SK-N-SH (cell line): ENCODE results near the gene STRADB. TPM values are rescaled to one million over a fixed set of nuclear protein-coding genes. Genes with fewer than 3 reads are reported as not detected.

Experiments
- CTCF ChIA-PET: fragments of 300-600, 350-600 bp; formaldehyde crosslinking; extraction: SDS; loops from one replicate; lab custom pipeline; 2021; lab: Yijun Ruan, JAX
- POLR2A ChIA-PET: fragments of 350-600 bp; sonication (Branson Sonifier 250); formaldehyde crosslinking; extraction: SDS; loops from one replicate; lab custom pipeline; 2020; ENCODE audit warnings: antibody characterized with exemption, inconsistent platforms; lab: Yijun Ruan, JAX
- DNase-seq: peaks from one replicate; pipeline ENCODE4 v3.0.0; 2012
- H2AFZ ChIP-seq: fragments of 200-600 bp; sonication (generic); 2 replicates; pipeline ENCODE4 v1.8.1; 2016; ENCODE audit warnings: antibody characterized with exemption, mild to moderate bottlenecking, low read depth
- H3F3A ChIP-seq: fragments of 200-600 bp; sonication (generic); replicated peaks from 2 replicates; pipeline ENCODE3; 2016; ENCODE audit warnings: antibody characterized with exemption, mild to moderate bottlenecking; ENCODE audit not compliant: insufficient read depth
- H3K27ac ChIP-seq, 2 experiments: fragments of 200-500 bp in 1 of 2; fragments of 200-600 bp in 1 of 2; sonication (Bioruptor generic) in 1 of 2; sonication (generic), shearing (Covaris generic) in 1 of 2; 2 replicates each; pipeline versions ENCODE4 v1.5.1 to v1.6.1; 2014 to 2016; ENCODE audit warnings: low read depth in 2 of 2, inconsistent platforms in 1 of 2, low read length in 1 of 2, mild to moderate bottlenecking in 1 of 2, mixed read lengths in 1 of 2
- H3K27me3 ChIP-seq: fragments of 200-600 bp; sonication (generic), shearing (Covaris generic); 2 replicates; pipeline ENCODE4 v1.6.1; 2016; ENCODE audit warnings: mixed run types; ENCODE audit not compliant: insufficient read depth
- H3K36me3 ChIP-seq, 2 experiments: fragments of 200-500 bp in 1 of 2; fragments of 200-600 bp in 1 of 2; sonication (Bioruptor generic) in 1 of 2; sonication (generic) in 1 of 2; replicated peaks in 1 of 2; 2 replicates each; pipeline versions ENCODE3 to v1.5.1; 2014 to 2016; ENCODE audit warnings: low read length in 1 of 2, mild to moderate bottlenecking in 1 of 2; ENCODE audit not compliant: insufficient read depth in 2 of 2, control insufficient read depth in 1 of 2
- H3K4me1 ChIP-seq, 2 experiments: fragments of 200-500 bp in 1 of 2; fragments of 200-600 bp in 1 of 2; sonication (Bioruptor generic) in 1 of 2; sonication (generic), shearing (Covaris generic) in 1 of 2; 2 replicates each; pipeline versions ENCODE4 v1.5.1 to v1.6.1; 2014 to 2016; ENCODE audit warnings: low read depth in 1 of 2, low read length in 1 of 2, mixed run types in 1 of 2; ENCODE audit not compliant: insufficient read depth in 2 of 2, control insufficient read depth in 1 of 2
- H3K4me2 ChIP-seq: fragments of 200-600 bp; sonication (generic), shearing (Covaris generic); 2 replicates; pipeline ENCODE4 v1.6.1; 2017; ENCODE audit warnings: mixed run types
- H3K4me3 ChIP-seq, 2 experiments: fragments of 200-500 bp in 1 of 2; fragments of 200-600 bp in 1 of 2; sonication (Bioruptor generic) in 1 of 2; sonication (generic), shearing (Covaris generic) in 1 of 2; 2 replicates each; pipeline versions ENCODE4 v1.5.1 to v1.8.1; 2014 to 2016; ENCODE audit warnings: low read depth in 2 of 2, inconsistent platforms in 1 of 2, low read length in 1 of 2, mild to moderate bottlenecking in 1 of 2, mixed read lengths in 1 of 2, moderate library complexity in 1 of 2
- H3K79me2 ChIP-seq: fragments of 200-600 bp; sonication (generic); 2 replicates; pipeline ENCODE4 v1.8.1; 2017; ENCODE audit warnings: mild to moderate bottlenecking; ENCODE audit not compliant: insufficient read depth
- H3K9ac ChIP-seq: fragments of 200-600 bp; sonication (generic); 2 replicates; pipeline ENCODE4 v1.6.1; 2017; ENCODE audit warnings: mixed run types
- H3K9me2 ChIP-seq: fragments of 200-600 bp; sonication (generic); 2 replicates; pipeline ENCODE4 v1.6.1; 2017; ENCODE audit warnings: mixed run types
- H3K9me3 ChIP-seq: fragments of 200-600 bp; sonication (generic); 2 replicates; pipeline ENCODE4 v1.6.1; 2017; ENCODE audit warnings: mixed run types, mild to moderate bottlenecking, moderate library complexity
- H4K20me1 ChIP-seq: fragments of 200-600 bp; sonication (generic); 2 replicates; pipeline ENCODE4 v1.6.1; 2017; ENCODE audit warnings: mild to moderate bottlenecking, mixed run types; ENCODE audit not compliant: insufficient read depth
- CHD2 ChIP-seq: fragments of 150-350 bp; IDR thresholded peaks from 2 replicates; pipeline ENCODE4 v1.6.1; 2018; ENCODE audit warnings: low read length; ENCODE audit not compliant: partially characterized antibody
- ELF1 ChIP-seq: IDR thresholded peaks from 2 replicates; pipeline ENCODE4 v1.4.0; 2012
- EP300 ChIP-seq, 2 experiments: IDR thresholded peaks; 2 replicates each; pipeline versions ENCODE4 v1.4.0 to v1.6.1; 2012; ENCODE audit warnings: borderline replicate concordance in 1 of 2, low read depth in 1 of 2, low read length in 1 of 2
- FOXM1 ChIP-seq: IDR thresholded peaks from 2 replicates; pipeline ENCODE4 v1.4.0; 2012; ENCODE audit warnings: low read depth, mild to moderate bottlenecking
- MEF2A ChIP-seq: IDR thresholded peaks from 2 replicates; pipeline ENCODE4 v1.4.0; 2012; ENCODE audit warnings: low read depth, borderline replicate concordance
- PBX3 ChIP-seq: IDR thresholded peaks from 2 replicates; pipeline ENCODE4; 2012
- RXRA ChIP-seq: IDR thresholded peaks from 2 replicates; pipeline ENCODE4 v1.4.0; 2012; ENCODE audit warnings: low read depth, mild to moderate bottlenecking, borderline replicate concordance
- SIN3A ChIP-seq: IDR thresholded peaks from 2 replicates; pipeline ENCODE4 v1.6.1; 2012; ENCODE audit warnings: low read depth, mild to moderate bottlenecking, low read length, moderate library complexity, borderline replicate concordance
- SMC3 ChIP-seq: IDR thresholded peaks from 2 replicates; pipeline ENCODE4 v1.6.1; 2012; ENCODE audit warnings: low read depth, low read length, improper control_type of control experiment
- TEAD4 ChIP-seq: IDR thresholded peaks from 2 replicates; pipeline ENCODE4 v1.4.0; 2012; ENCODE audit warnings: mild to moderate bottlenecking, borderline replicate concordance; ENCODE audit not compliant: insufficient read depth
- USF1 ChIP-seq: IDR thresholded peaks from 2 replicates; pipeline ENCODE4 v1.4.0; 2012; ENCODE audit warnings: low read depth, borderline replicate concordance
- ZBTB33 ChIP-seq: IDR thresholded peaks from 2 replicates; pipeline ENCODE4 v1.4.0; 2012; ENCODE audit warnings: low read depth, borderline replicate concordance
- WGBS: methylation state at CpG from one replicate; pipeline ENCODE4 v1.1.6; 2017; ENCODE audit warnings: low lambda C conversion rate; 5-methylcytosine and 5-hydroxymethylcytosine counted together
- polyA plus RNA-seq, 3 experiments: library from polyadenylated mRNA; depleted of rRNA; stranded (reverse); fragments of >200 nt; gene quantifications; 2 replicates each; pipeline ENCODE4 v1.2.3, GENCODE V29; 2012
- TF ChIP-seq, protein P1 (sequence below): IDR thresholded peaks from 2 replicates; pipeline ENCODE4 v1.6.1; 2012; ENCODE audit warnings: mild to moderate bottlenecking, low read depth, low read length, moderate library complexity
- TF ChIP-seq, protein P2 (sequence below): fragments of 150-350 bp; IDR thresholded peaks from 2 replicates; pipeline ENCODE4 v1.6.1; 2017; ENCODE audit warnings: antibody characterized with exemption, low read length, low read depth, borderline replicate concordance

Gene STRADB
- polyA plus RNA-seq, 1 of the 3 experiments (the other 2 are of a cell fraction), result 27.0 TPM

DNA sequence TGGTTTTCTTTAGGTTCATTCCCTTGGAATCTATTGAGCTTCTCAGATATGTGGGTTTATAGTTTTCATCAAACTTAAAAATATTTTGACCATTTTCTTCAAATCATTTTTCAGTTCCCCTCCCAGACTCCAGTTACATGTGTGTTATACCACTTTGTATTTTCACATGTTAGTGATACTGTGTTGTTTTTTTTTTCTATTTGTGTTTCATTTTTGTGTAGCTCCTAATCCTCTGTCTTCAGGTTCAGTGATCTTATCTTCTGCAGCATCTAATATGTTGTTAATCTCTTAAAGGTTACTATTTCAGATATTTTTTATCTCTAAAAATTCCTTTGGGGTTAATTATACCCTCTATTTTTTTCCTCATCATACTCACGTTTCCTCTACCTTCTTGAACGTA, 51.2 kb downstream of the STRADB start:
- Histone ChIP-seq H2AFZ (no peak overlapping the region), H3K4me3 (no peak overlapping the region), H3K4me2 (no peak overlapping the region), H3K4me1 (no peaks in the 10 kb centered on the region), H3F3A (no peaks in the 10 kb centered on the region), H3K27ac (no peak overlapping the region), H3K27me3 (no peaks in the 10 kb centered on the region), H3K36me3 (no peaks in the 10 kb centered on the region), H4K20me1 (no peaks in the 10 kb centered on the region), H3K79me2 (no peaks in the 10 kb centered on the region)
- ChIA-PET CTCF (no interaction called here), POLR2A (no interaction called here)
- no peak for DNase-seq
- no peak for TF ChIP-seq ELF1
- no peak for TF ChIP-seq TEAD4
- TF ChIP-seq CHD2, result no peak
- TF ChIP-seq, protein P1, sequence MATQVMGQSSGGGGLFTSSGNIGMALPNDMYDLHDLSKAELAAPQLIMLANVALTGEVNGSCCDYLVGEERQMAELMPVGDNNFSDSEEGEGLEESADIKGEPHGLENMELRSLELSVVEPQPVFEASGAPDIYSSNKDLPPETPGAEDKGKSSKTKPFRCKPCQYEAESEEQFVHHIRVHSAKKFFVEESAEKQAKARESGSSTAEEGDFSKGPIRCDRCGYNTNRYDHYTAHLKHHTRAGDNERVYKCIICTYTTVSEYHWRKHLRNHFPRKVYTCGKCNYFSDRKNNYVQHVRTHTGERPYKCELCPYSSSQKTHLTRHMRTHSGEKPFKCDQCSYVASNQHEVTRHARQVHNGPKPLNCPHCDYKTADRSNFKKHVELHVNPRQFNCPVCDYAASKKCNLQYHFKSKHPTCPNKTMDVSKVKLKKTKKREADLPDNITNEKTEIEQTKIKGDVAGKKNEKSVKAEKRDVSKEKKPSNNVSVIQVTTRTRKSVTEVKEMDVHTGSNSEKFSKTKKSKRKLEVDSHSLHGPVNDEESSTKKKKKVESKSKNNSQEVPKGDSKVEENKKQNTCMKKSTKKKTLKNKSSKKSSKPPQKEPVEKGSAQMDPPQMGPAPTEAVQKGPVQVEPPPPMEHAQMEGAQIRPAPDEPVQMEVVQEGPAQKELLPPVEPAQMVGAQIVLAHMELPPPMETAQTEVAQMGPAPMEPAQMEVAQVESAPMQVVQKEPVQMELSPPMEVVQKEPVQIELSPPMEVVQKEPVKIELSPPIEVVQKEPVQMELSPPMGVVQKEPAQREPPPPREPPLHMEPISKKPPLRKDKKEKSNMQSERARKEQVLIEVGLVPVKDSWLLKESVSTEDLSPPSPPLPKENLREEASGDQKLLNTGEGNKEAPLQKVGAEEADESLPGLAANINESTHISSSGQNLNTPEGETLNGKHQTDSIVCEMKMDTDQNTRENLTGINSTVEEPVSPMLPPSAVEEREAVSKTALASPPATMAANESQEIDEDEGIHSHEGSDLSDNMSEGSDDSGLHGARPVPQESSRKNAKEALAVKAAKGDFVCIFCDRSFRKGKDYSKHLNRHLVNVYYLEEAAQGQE, result no peak
- TF ChIP-seq SMC3, result no peak
- no peak for TF ChIP-seq EP300 (IDR thresholded peaks at IDR 0.05; ENCODE audit: borderline replicate concordance in 1 of 2, low read depth in 1 of 2, low read length in 1 of 2)
- no peak for TF ChIP-seq MEF2A
- no peak for TF ChIP-seq SIN3A
- no peak for TF ChIP-seq PBX3
- TF ChIP-seq ZBTB33, result no peak
- no peak for TF ChIP-seq RXRA
- no peak for TF ChIP-seq FOXM1
- TF ChIP-seq, protein P2, sequence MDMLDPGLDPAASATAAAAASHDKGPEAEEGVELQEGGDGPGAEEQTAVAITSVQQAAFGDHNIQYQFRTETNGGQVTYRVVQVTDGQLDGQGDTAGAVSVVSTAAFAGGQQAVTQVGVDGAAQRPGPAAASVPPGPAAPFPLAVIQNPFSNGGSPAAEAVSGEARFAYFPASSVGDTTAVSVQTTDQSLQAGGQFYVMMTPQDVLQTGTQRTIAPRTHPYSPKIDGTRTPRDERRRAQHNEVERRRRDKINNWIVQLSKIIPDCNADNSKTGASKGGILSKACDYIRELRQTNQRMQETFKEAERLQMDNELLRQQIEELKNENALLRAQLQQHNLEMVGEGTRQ, result no peak
- no peak for TF ChIP-seq USF1
- TF ChIP-seq, all 33 proteins: peak for 0
- H3K9me3 ChIP-seq, result peaks cover 11% of the 10 kb centered on the region
- no peak overlapping the region for H3K9ac ChIP-seq
- H3K9me2 ChIP-seq, result no peaks in the 10 kb centered on the region; the same call in 1 of the 2 replicates
- WGBS, result 93% methylated on average over 2 of the region's 2 CpGs
